Measurements from ENCODE around the gene CDH13. TPM values are rescaled to one million over a fixed set of nuclear protein-coding genes. Genes with fewer than 3 reads are reported as not detected.

CDH13 gene
- total and polyA plus RNA-seq, 2 experiments from 2014 or later = 1.6 to 4.4 TPM

GRCh38 chr16:82990155-82990554, 363.4 kb downstream of the CDH13 start (continued):
- TF ChIP-seq JUNB (IDR thresholded peaks at IDR 0.05; ENCODE audit: unreplicated experiment) = no peak
- no peak for TF ChIP-seq EZH2phosphoT487 (IDR thresholded peaks at IDR 0.05; ENCODE audit: unreplicated experiment)
- no peak for TF ChIP-seq EZH2 (IDR thresholded peaks at IDR 0.05; ENCODE audit: low read depth, unreplicated experiment)
- no peak for TF ChIP-seq CTCF (conservative IDR thresholded peaks at IDR 0.05; ENCODE audit: low read depth in 2 of 2)
- no peak for TF ChIP-seq NANOG (IDR thresholded peaks at IDR 0.05; ENCODE audit: borderline replicate concordance)
- no peak for TF ChIP-seq REST (IDR thresholded peaks at IDR 0.05; ENCODE audit: unreplicated experiment)
- TF ChIP-seq POLR2AphosphoS5 (IDR thresholded peaks at IDR 0.05; ENCODE audit: low read depth) = no peak
- no peak for TF ChIP-seq ETS1 (IDR thresholded peaks at IDR 0.05)
- TF ChIP-seq STAT1 (IDR thresholded peaks at IDR 0.05; ENCODE audit: unreplicated experiment) = no peak

- Histone ChIP-seq H3F3A (replicated peaks; ENCODE audit: low read depth) (no peaks in the 10 kb centered on the region), H3K4me1 (ENCODE audit: insufficient read depth) (no peaks in the 10 kb centered on the region), H3K9me2 (ENCODE audit: insufficient read depth) (0 out of 2 replicates have a peak, but pooled peaks cover 14% of the 10 kb centered on the region), H3K36me3 (ENCODE audit: insufficient read depth) (no peaks in the 10 kb centered on the region), H3K27ac (ENCODE audit: low read depth) (no peak overlapping the region), H4K20me1 (replicated peaks; ENCODE audit: insufficient read depth) (no peaks in the 10 kb centered on the region), H3K4me2 (no peak overlapping the region), H3K4me3 (no peak overlapping the region), H3K27me3 (ENCODE audit: insufficient read depth) (no peaks in the 10 kb centered on the region), H2AFZ (no peak overlapping the region), H3K79me2 (replicated peaks; ENCODE audit: insufficient read depth) (no peaks in the 10 kb centered on the region)
- Mint-ChIP-seq H3K9me3 (no peaks in the 10 kb centered on the region), H3K36me3 (ENCODE audit: low read depth) (no peaks in the 10 kb centered on the region), H3K4me1 (no peaks in the 10 kb centered on the region), H3K4me3 (no peak overlapping the region), H3K27ac (no peak overlapping the region), H3K27me3 (ENCODE audit: insufficient read depth, low read depth, poor library complexity) (no peaks in the 10 kb centered on the region)
- no peak for DNase-seq (ENCODE audit: low spot score)
- no peak for ATAC-seq
- TF ChIP-seq ZNF462 (CRISPR knock-in tag; IDR thresholded peaks at IDR 0.05) (no peak), NANOG (IDR thresholded peaks at IDR 0.05; ENCODE audit: borderline replicate concordance) (no peak), POLR2AphosphoS5 (IDR thresholded peaks at IDR 0.05; ENCODE audit: low read depth) (no peak), STAT1 (IDR thresholded peaks at IDR 0.05; ENCODE audit: unreplicated experiment) (no peak), JUNB (IDR thresholded peaks at IDR 0.05; ENCODE audit: unreplicated experiment) (no peak), ZNF114 (CRISPR knock-in tag; IDR thresholded peaks at IDR 0.05) (no peak), EZH2 (IDR thresholded peaks at IDR 0.05; ENCODE audit: low read depth, unreplicated experiment) (no peak), CREB1 (CRISPR knock-in tag; IDR thresholded peaks at IDR 0.05; ENCODE audit: low read depth) (no peak)
Observed at GRCh38 chr16:82991410-82991809, 364.6 kb downstream of the CDH13 start.

Measured in GM23338 (cell line).